Activated CD8-positive, alpha-beta T cell treated with anti-CD3 and anti-CD28 coated beads, Interleukin-2, amount 10 ng/mL, durations not matched to agents 7 days and 5 days (primary cell): ENCODE results near the gene OR11A1. TPM values are rescaled to one million over a fixed set of nuclear protein-coding genes. Genes with fewer than 3 reads are reported as not detected.
A peak's percentile ranks its signal among the peaks of the same experiment; 100 is the strongest.

Experiments
- ATAC-seq: fragments of 150-1000 bp; cut with Tn5 transposase; one replicate; pipeline ENCODE4 v1.10.0; 2021; ENCODE audit warnings: moderate library complexity
- CTCF ChIA-PET: fragments of 350-600 bp; sonication (Branson Sonifier 250); formaldehyde crosslinking; loops from one replicate; lab custom pipeline; 2021; ENCODE audit warnings: antibody characterized with exemption; lab: Charles Lee
- POLR2A ChIA-PET: fragments of 350-600 bp; sonication (Branson Sonifier 250); formaldehyde crosslinking; loops from one replicate; lab custom pipeline; 2021; ENCODE audit warnings: antibody characterized with exemption; lab: Charles Lee
- DNase-seq: peaks from one replicate; pipeline ENCODE4 v3.0.0-alpha.2; 2020
- H3K27ac Mint-ChIP-seq: one replicate; pipeline ENCODE4 v1.8.0; 2021; ENCODE audit warnings: mild to moderate bottlenecking, mixed read lengths
- H3K27me3 Mint-ChIP-seq: one replicate; pipeline ENCODE4 v1.8.0; 2021; ENCODE audit warnings: low read depth, mixed read lengths
- H3K36me3 Mint-ChIP-seq: one replicate; pipeline ENCODE4 v1.8.0; 2021; ENCODE audit warnings: low read depth, mixed read lengths
- H3K4me1 Mint-ChIP-seq: one replicate; pipeline ENCODE4 v1.8.0; 2021; ENCODE audit warnings: low read depth, mixed read lengths
- H3K4me3 Mint-ChIP-seq: one replicate; pipeline ENCODE4 v1.8.0; 2021; ENCODE audit warnings: mild to moderate bottlenecking, mixed read lengths
- H3K9me3 Mint-ChIP-seq: one replicate; pipeline ENCODE4 v1.8.0; 2022; ENCODE audit warnings: mixed read lengths; ENCODE audit not compliant: insufficient read depth
- total RNA-seq, 2 experiments: library from RNA; stranded (reverse); gene quantifications; one replicate each; pipeline ENCODE4 v1.2.3, GENCODE V29; 2021

OR11A1 gene
- not detected for total RNA-seq

DNA sequence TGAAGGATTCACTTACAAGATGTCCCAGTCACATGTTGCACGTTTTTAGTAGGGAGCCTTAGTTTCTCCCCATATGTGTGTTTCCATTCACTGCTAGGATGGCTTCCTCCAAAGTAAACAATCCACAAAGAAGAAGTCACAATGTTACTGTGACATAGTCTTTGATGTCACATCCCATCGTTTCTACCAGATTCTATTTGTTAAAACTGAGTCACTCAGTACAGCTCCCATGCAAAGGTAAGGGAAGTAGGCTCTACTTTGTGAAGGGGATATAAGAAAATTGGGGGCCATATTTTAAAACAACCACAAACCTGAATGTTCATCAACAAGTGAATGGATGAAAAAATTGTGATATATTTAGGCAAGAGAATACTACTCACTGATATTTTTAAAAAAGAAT, at the start of gene OR11A1, which contains the start of gene OR2H1:
Gene OR11A1, minus strand, starts transcription at position 101 of the 400 bp plus-strand sequence. CDS start 29,430 bp downstream, outside the sequence.
Gene OR2H1, plus strand, starts transcription at position 185 of the 400 bp plus-strand sequence. CDS start 4,615 bp downstream, outside the sequence.
- Mint-ChIP-seq H3K4me1 (no peaks in the 10 kb centered on the region), H3K36me3 (no peaks in the 10 kb centered on the region), H3K27ac (no peak within 1 kb of the TSS), H3K27me3 (peaks cover 21% of the 10 kb centered on the region), H3K9me3 (no peaks in the 10 kb centered on the region), H3K4me3 (no peak within 1 kb of the TSS)
- ChIA-PET POLR2A (no interaction called here), CTCF (no interaction called here)
- no peak for DNase-seq
- no peak for ATAC-seq

- Mint-ChIP-seq H3K27me3 (no peaks in the 10 kb centered on the region), H3K4me3 (no peak overlapping the region), H3K9me3 (no peaks in the 10 kb centered on the region), H3K4me1 (no peaks in the 10 kb centered on the region), H3K27ac (no peak overlapping the region), H3K36me3 (no peaks in the 10 kb centered on the region)
- ATAC-seq (no peak), DNase-seq (peak; percentile 14)
- POLR2A ChIA-PET = no interaction called here
- CTCF ChIA-PET = no interaction called here
These were observed 49.7 kb upstream of the OR11A1 start for GRCh38 chr6:29506446-29507067.

- no peaks in the 10 kb centered on the region for H3K27me3 Mint-ChIP-seq
- H3K36me3 Mint-ChIP-seq = no peaks in the 10 kb centered on the region
- H3K4me3 Mint-ChIP-seq = no peak overlapping the region
- H3K9me3 Mint-ChIP-seq = no peaks in the 10 kb centered on the region
- ChIA-PET POLR2A (no interaction called here), CTCF (no interaction called here)
- ATAC-seq (no peak), DNase-seq (peak; percentile 13)
- no peaks in the 10 kb centered on the region for H3K4me1 Mint-ChIP-seq
- H3K27ac Mint-ChIP-seq = no peak overlapping the region
These were observed 48.9 kb upstream of the OR11A1 start for GRCh38 chr6:29505808-29506207.

- Mint-ChIP-seq H3K27me3 (no peaks in the 10 kb centered on the region), H3K4me3 (no peak overlapping the region), H3K36me3 (no peaks in the 10 kb centered on the region), H3K27ac (no peak overlapping the region), H3K9me3 (no peaks in the 10 kb centered on the region), H3K4me1 (no peaks in the 10 kb centered on the region)
- ChIA-PET POLR2A (no interaction called here), CTCF (no interaction called here)
- ATAC-seq = no peak
- peak; percentile 4 for DNase-seq
These were observed 48.1 kb upstream of the OR11A1 start for GRCh38 chr6:29504961-29505360.

GRCh38 chr6:29502597-29502996, 45.7 kb upstream of the OR11A1 start:
- POLR2A ChIA-PET = no interaction called here

DNA sequence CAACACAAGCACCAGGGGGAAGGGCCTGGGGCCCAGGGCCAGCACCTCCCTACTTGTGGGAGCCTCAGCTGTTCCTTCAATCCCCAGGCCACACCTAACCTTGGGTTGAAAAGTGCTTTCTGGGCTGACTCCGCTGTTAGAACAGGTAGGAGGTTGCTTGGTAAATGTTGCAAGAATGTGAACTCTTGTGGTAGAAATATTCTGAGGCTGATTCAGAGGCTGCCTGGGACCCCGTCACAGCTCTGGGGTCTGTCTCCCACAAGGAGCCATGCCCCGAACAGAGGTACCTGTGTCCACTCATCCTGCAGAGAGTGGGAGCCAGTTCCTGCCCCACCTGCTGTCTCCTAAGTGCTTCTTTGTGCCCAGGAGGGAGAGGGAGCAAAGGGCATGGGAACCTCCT, 45.3 kb upstream of the OR11A1 start:
- Mint-ChIP-seq H3K4me3 (no peak overlapping the region), H3K9me3 (no peaks in the 10 kb centered on the region), H3K27ac (no peak overlapping the region), H3K36me3 (no peaks in the 10 kb centered on the region), H3K4me1 (no peaks in the 10 kb centered on the region), H3K27me3 (peaks cover 11% of the 10 kb centered on the region)
- DNase-seq (peak; percentile 4), ATAC-seq (no peak)
- ChIA-PET CTCF (no interaction called here), POLR2A (no interaction called here)

More at GRCh38 chr6:29502597-29502996, 45.7 kb upstream of the OR11A1 start:
- Mint-ChIP-seq H3K4me1 (no peaks in the 10 kb centered on the region), H3K27me3 (peaks cover 6% of the 10 kb centered on the region), H3K36me3 (no peaks in the 10 kb centered on the region), H3K9me3 (no peaks in the 10 kb centered on the region), H3K4me3 (no peak overlapping the region), H3K27ac (no peak overlapping the region)
- CTCF ChIA-PET = no interaction called here
- DNase-seq (peak; percentile 9), ATAC-seq (no peak)

DNA sequence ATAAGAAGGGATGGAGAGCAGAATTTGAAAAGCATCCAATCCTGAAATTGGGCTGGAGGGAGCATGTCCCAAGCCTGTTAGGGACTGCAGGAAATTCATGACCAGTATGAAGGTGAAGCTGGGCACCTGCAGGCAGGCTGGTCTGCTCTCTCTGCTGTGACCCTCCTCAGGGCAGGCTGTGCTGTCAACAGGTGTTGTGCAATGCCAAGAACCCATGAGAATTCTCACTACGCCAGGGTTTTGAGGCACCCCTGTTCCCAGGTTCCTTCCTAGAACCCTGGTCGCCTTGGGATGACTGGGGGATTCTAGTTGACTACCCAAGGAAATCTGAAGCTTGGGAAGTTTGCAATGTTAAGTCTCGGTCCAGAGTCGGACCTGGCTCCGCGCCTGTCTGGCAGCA, 44.2 kb upstream of the OR11A1 start:
- H3K4me3 Mint-ChIP-seq = no peak overlapping the region
- CTCF ChIA-PET = no interaction called here
- ATAC-seq (no peak), DNase-seq (peak; percentile 4)
- no peaks in the 10 kb centered on the region for H3K4me1 Mint-ChIP-seq
- H3K27me3 Mint-ChIP-seq = peaks cover 19% of the 10 kb centered on the region
- no peaks in the 10 kb centered on the region for H3K36me3 Mint-ChIP-seq
- H3K9me3 Mint-ChIP-seq = no peaks in the 10 kb centered on the region
- H3K27ac Mint-ChIP-seq = no peak overlapping the region
- POLR2A ChIA-PET = no interaction called here

DNA sequence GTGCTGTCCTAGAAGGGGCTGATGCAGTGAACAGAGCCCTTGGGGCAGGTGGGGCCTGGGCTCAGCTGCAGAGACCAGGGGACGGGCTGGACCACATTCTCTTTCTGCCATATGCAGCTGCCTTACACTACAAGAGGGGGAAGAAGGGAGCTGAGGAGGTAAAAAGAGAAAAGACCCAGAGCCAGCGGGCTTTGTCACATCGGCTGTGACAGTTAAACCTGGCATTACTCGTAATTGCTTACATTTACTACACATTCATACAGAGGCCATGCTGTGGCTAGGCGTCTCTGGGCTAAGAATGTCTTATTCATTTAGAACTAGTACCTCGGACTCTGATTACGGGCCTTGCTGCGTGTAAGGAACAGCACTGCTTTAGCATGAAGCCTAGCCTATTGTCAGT, 43.7 kb upstream of the OR11A1 start:
- Mint-ChIP-seq H3K9me3 (no peaks in the 10 kb centered on the region), H3K27me3 (peaks cover 20% of the 10 kb centered on the region), H3K4me3 (no peak overlapping the region), H3K36me3 (no peaks in the 10 kb centered on the region), H3K27ac (no peak overlapping the region), H3K4me1 (no peaks in the 10 kb centered on the region)
- peak; percentile 9 for DNase-seq
- ChIA-PET POLR2A (no interaction called here), CTCF (no interaction called here)
- ATAC-seq = no peak

- Mint-ChIP-seq H3K4me1 (no peaks in the 10 kb centered on the region), H3K9me3 (no peaks in the 10 kb centered on the region), H3K27ac (no peak overlapping the region), H3K36me3 (no peaks in the 10 kb centered on the region), H3K27me3 (peaks cover 27% of the 10 kb centered on the region), H3K4me3 (no peak overlapping the region)
- POLR2A ChIA-PET = no interaction called here
- ATAC-seq (no peak), DNase-seq (peak; percentile 12)
- CTCF ChIA-PET = no interaction called here
These were observed 42.8 kb upstream of the OR11A1 start for GRCh38 chr6:29499704-29500103.

- peaks cover 32% of the 10 kb centered on the region for H3K27me3 Mint-ChIP-seq
- no peaks in the 10 kb centered on the region for H3K9me3 Mint-ChIP-seq
- no peaks in the 10 kb centered on the region for H3K4me1 Mint-ChIP-seq
- H3K36me3 Mint-ChIP-seq = no peaks in the 10 kb centered on the region
- CTCF ChIA-PET = no interaction called here
- POLR2A ChIA-PET = no interaction called here
- no peak for ATAC-seq
- H3K4me3 Mint-ChIP-seq = no peak overlapping the region
- H3K27ac Mint-ChIP-seq = no peak overlapping the region
- peak; percentile 3 for DNase-seq
These were observed 40.1 kb upstream of the OR11A1 start for GRCh38 chr6:29496961-29497360.

GRCh38 chr6:29495571-29495970, 38.7 kb upstream of the OR11A1 start:
- ATAC-seq (no peak), DNase-seq (no peak)
- ChIA-PET CTCF (no interaction called here), POLR2A (no interaction called here)
- Mint-ChIP-seq H3K4me1 (no peaks in the 10 kb centered on the region), H3K27ac (no peak overlapping the region), H3K9me3 (no peaks in the 10 kb centered on the region), H3K36me3 (no peaks in the 10 kb centered on the region), H3K4me3 (no peak overlapping the region), H3K27me3 (peaks cover 36% of the 10 kb centered on the region)

DNA sequence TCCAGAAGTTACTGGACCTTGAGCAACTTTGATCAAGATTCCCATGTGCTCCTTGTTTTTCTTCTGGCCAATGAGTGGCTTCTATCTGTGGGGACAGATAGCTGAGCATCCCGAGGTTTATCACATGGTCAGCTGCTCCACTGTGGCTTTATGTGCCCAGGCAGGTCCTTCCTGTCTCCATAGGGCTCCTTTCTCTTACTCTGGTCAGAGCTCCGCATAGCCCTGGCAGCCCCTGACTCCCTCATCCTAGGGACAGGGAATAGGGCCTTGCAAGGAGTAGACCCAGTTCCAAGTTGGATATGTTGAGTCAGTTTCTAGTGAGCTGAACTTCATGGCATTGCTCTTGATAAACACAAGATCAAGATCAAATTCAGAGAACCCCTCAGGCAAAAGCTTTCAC, 37.3 kb upstream of the OR11A1 start:
- no peak for DNase-seq
- Mint-ChIP-seq H3K9me3 (no peaks in the 10 kb centered on the region), H3K4me1 (no peaks in the 10 kb centered on the region), H3K27me3 (peaks cover 36% of the 10 kb centered on the region), H3K4me3 (no peak overlapping the region), H3K27ac (no peak overlapping the region), H3K36me3 (no peaks in the 10 kb centered on the region)
- ATAC-seq = no peak
- POLR2A ChIA-PET = no interaction called here
- CTCF ChIA-PET = no interaction called here

DNA sequence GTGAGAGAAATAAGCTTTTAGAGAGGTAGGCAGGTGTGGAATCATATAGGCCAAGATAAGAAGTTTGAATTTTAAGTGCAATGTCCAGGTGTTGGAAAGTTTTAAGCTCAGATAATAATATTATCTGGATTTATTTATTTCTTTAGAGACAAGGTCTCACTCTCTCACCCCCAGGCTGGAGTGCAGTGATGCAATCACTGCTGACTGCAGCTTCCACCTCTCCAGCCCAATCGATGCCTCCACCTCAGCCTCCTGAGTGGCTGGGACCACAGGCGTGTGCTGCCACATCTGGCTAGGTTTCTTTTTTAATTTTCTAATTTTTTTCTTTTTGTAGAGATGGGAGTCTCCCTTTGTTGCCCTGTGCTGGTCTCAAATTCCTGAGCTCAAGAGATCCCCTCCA, 36.4 kb upstream of the OR11A1 start:
- ChIA-PET POLR2A (no interaction called here), CTCF (no interaction called here)
- no peaks in the 10 kb centered on the region for H3K4me1 Mint-ChIP-seq

More for the DNA sequence above, 36.4 kb upstream of the OR11A1 start:
- Mint-ChIP-seq H3K27ac (no peak overlapping the region), H3K27me3 (peaks cover 30% of the 10 kb centered on the region), H3K36me3 (no peaks in the 10 kb centered on the region), H3K4me3 (no peak overlapping the region), H3K9me3 (no peaks in the 10 kb centered on the region)
- ATAC-seq (no peak), DNase-seq (no peak)
